Astrocyte (in vitro differentiated cells and primary cell): ENCODE data around the gene DCANP1. TPM values are rescaled to one million over a fixed set of nuclear protein-coding genes. Genes with fewer than 3 reads are reported as not detected.

Experiments
- DNase-seq: peaks from one replicate; pipeline ENCODE4 v3.0.0-alpha.2; 2010; ENCODE audit warnings: low read depth
- FAIRE-seq: peaks from 2 replicates; lab custom pipeline; 2011; peaks lifted over from hg19 to GRCh38; lab: Jason Lieb, UNC
- H2AFZ ChIP-seq: 2 replicates; pipeline ENCODE4 v1.6.0; 2012; ENCODE audit warnings: low read depth, low read length, inconsistent platforms
- H3K27ac ChIP-seq: 2 replicates; pipeline ENCODE4 v1.5.1; 2011; ENCODE audit warnings: low read depth, low read length, inconsistent platforms
- H3K27me3 ChIP-seq: 2 replicates; pipeline ENCODE4 v1.6.0; 2011; ENCODE audit warnings: low read length, inconsistent platforms; ENCODE audit not compliant: insufficient read depth
- H3K36me3 ChIP-seq: 2 replicates; pipeline ENCODE4 v1.5.1; 2011; ENCODE audit warnings: low read length, inconsistent platforms; ENCODE audit not compliant: insufficient read depth
- H3K4me1 ChIP-seq: 2 replicates; pipeline ENCODE4 v1.5.1; 2011; ENCODE audit warnings: low read length, inconsistent platforms; ENCODE audit not compliant: insufficient read depth
- H3K4me2 ChIP-seq: 2 replicates; pipeline ENCODE4 v1.6.0; 2012; ENCODE audit warnings: low read length, inconsistent platforms
- H3K4me3 ChIP-seq: 2 replicates; pipeline ENCODE4 v1.5.1; 2011; ENCODE audit warnings: low read depth, mild to moderate bottlenecking, low read length, inconsistent platforms; ENCODE audit not compliant: insufficient read depth
- H3K79me2 ChIP-seq: 2 replicates; pipeline ENCODE4 v1.6.0; 2012; ENCODE audit warnings: mild to moderate bottlenecking, low read length, inconsistent platforms; ENCODE audit not compliant: insufficient read depth
- H3K9ac ChIP-seq: 2 replicates; pipeline ENCODE4 v1.6.0; 2012; ENCODE audit warnings: mild to moderate bottlenecking, low read length, inconsistent platforms
- H3K9me3 ChIP-seq: 2 replicates; pipeline ENCODE4 v1.5.1; 2012; ENCODE audit warnings: low read depth, mild to moderate bottlenecking, low read length, inconsistent platforms; ENCODE audit not compliant: insufficient read depth
- H4K20me1 ChIP-seq: 2 replicates; pipeline ENCODE4 v1.6.0; 2012; ENCODE audit warnings: low read length, inconsistent platforms; ENCODE audit not compliant: insufficient read depth
- H3K27ac Mint-ChIP-seq: one replicate; pipeline ENCODE4 v1.8.0; 2021; ENCODE audit warnings: mild to moderate bottlenecking, mixed read lengths; ENCODE audit not compliant: unreplicated experiment
- H3K27me3 Mint-ChIP-seq: one replicate; pipeline ENCODE4 v1.8.0; 2021; ENCODE audit warnings: low read depth, mixed read lengths; ENCODE audit not compliant: unreplicated experiment
- H3K36me3 Mint-ChIP-seq: one replicate; pipeline ENCODE4 v1.8.0; 2021; ENCODE audit warnings: low read depth, mixed read lengths; ENCODE audit not compliant: unreplicated experiment
- H3K4me1 Mint-ChIP-seq: one replicate; pipeline ENCODE4 v1.8.0; 2021; ENCODE audit warnings: low read depth, mixed read lengths; ENCODE audit not compliant: unreplicated experiment
- H3K4me3 Mint-ChIP-seq: one replicate; pipeline ENCODE4 v1.8.0; 2021; ENCODE audit warnings: mild to moderate bottlenecking, moderate library complexity, mixed read lengths; ENCODE audit not compliant: unreplicated experiment
- H3K9me3 Mint-ChIP-seq: one replicate; pipeline ENCODE4 v1.8.0; 2021; ENCODE audit warnings: mild to moderate bottlenecking, mixed read lengths; ENCODE audit not compliant: unreplicated experiment
- CTCF ChIP-seq: IDR thresholded peaks from 2 replicates; pipeline ENCODE4 v1.5.1; 2011; ENCODE audit warnings: low read depth, mild to moderate bottlenecking, inconsistent platforms, low read length, moderate library complexity; ENCODE audit not compliant: insufficient read depth
- EZH2 ChIP-seq: IDR thresholded peaks from 2 replicates; pipeline ENCODE4 v1.6.1; 2012; ENCODE audit warnings: mild to moderate bottlenecking, low read length, inconsistent platforms; ENCODE audit not compliant: insufficient read depth
- total RNA-seq: library from RNA; stranded (reverse); gene quantifications from 2 replicates; pipeline ENCODE4 v1.2.1, GENCODE V29; 2021

The DCANP1 gene
- total RNA-seq, 1 donor from 2014 or later, result not detected

- Mint-ChIP-seq H3K36me3 (peaks cover 2% of the 10 kb centered on the region), H3K27ac (no peak overlapping the region), H3K9me3 (peaks cover 3% of the 10 kb centered on the region), H3K4me1 (peaks cover 11% of the 10 kb centered on the region), H3K27me3 (no peaks in the 10 kb centered on the region), H3K4me3 (no peak overlapping the region)
- Histone ChIP-seq H3K27me3 (no peaks in the 10 kb centered on the region), H3K36me3 (no peaks in the 10 kb centered on the region), H3K4me3 (no peak overlapping the region), H3K9ac (no peak overlapping the region), H3K4me2 (no peak overlapping the region), H4K20me1 (no peaks in the 10 kb centered on the region), H3K9me3 (peaks cover 12% of the 10 kb centered on the region), H2AFZ (no peak overlapping the region), H3K4me1 (no peaks in the 10 kb centered on the region), H3K27ac (no peak overlapping the region), H3K79me2 (no peaks in the 10 kb centered on the region)
- no peak for TF ChIP-seq CTCF
- TF ChIP-seq EZH2, result no peak
- FAIRE-seq (no peak), DNase-seq (no peak)
These were observed 21.5 kb downstream of the DCANP1 start for GRCh38 chr5:135425641-135426040.

DNA sequence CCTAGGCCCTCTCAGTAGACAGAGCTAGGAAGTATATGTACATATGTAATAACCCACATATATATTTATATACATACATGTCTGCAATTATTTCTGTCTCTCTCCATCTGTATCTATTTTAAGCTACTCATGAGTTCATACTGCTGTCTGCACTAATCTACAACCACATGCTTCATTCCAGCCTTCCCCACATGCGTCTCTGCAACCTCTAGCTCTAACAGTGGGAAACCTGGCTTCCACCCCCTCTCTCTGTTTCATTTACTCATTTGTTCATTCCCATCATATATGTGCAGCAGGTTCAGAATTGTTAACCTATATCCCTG lies 23.3 kb downstream of the DCANP1 start:
- no peak overlapping the region for H3K4me3 ChIP-seq
- TF ChIP-seq EZH2 (no peak), CTCF (no peak)
- Mint-ChIP-seq H3K9me3 (peaks cover 2% of the 10 kb centered on the region), H3K4me1 (peaks cover 11% of the 10 kb centered on the region), H3K27ac (no peak overlapping the region), H3K36me3 (no peaks in the 10 kb centered on the region), H3K27me3 (no peaks in the 10 kb centered on the region), H3K4me3 (no peak overlapping the region)
- no peaks in the 10 kb centered on the region for H3K36me3 ChIP-seq
- DNase-seq, result no peak
- no peak overlapping the region for H2AFZ ChIP-seq
- FAIRE-seq, result no peak
- peaks cover 12% of the 10 kb centered on the region for H3K27me3 ChIP-seq
- H3K27ac ChIP-seq, result peak overlapping the region; percentile 15
- no peaks in the 10 kb centered on the region for H3K79me2 ChIP-seq
- no peak overlapping the region for H3K4me2 ChIP-seq
- no peaks in the 10 kb centered on the region for H3K4me1 ChIP-seq
- H3K9me3 ChIP-seq, result peaks cover 7% of the 10 kb centered on the region
- no peak overlapping the region for H3K9ac ChIP-seq
- H4K20me1 ChIP-seq, result no peaks in the 10 kb centered on the region

GRCh38 chr5:135423146-135423845 lies 23.9 kb downstream of the DCANP1 start:
- peaks cover 11% of the 10 kb centered on the region for H3K4me1 Mint-ChIP-seq
- peaks cover 3% of the 10 kb centered on the region for H3K27me3 Mint-ChIP-seq
- H3K27ac ChIP-seq, result peak overlapping the region; percentile 28

More at GRCh38 chr5:135423146-135423845, 23.9 kb downstream of the DCANP1 start:
- no peak overlapping the region for H3K27ac Mint-ChIP-seq
- peaks cover 16% of the 10 kb centered on the region for H3K27me3 ChIP-seq
- no peaks in the 10 kb centered on the region for H3K79me2 ChIP-seq
- no peak for TF ChIP-seq EZH2
- TF ChIP-seq CTCF, result no peak
- H3K4me3 ChIP-seq, result no peak overlapping the region
- H3K9me3 ChIP-seq, result peaks cover 2% of the 10 kb centered on the region
- H3K36me3 ChIP-seq, result no peaks in the 10 kb centered on the region
- FAIRE-seq, result no peak
- H2AFZ ChIP-seq, result peak overlapping the region; percentile 37
- no peaks in the 10 kb centered on the region for H4K20me1 ChIP-seq
- H3K36me3 Mint-ChIP-seq, result no peaks in the 10 kb centered on the region
- peak; percentile 25 for DNase-seq
- no peaks in the 10 kb centered on the region for H3K4me1 ChIP-seq
- H3K4me3 Mint-ChIP-seq, result no peak overlapping the region
- H3K4me2 ChIP-seq, result peak overlapping the region; percentile 52
- peaks cover 4% of the 10 kb centered on the region for H3K9me3 Mint-ChIP-seq
- no peak overlapping the region for H3K9ac ChIP-seq
